HCT116 (cell line): ENCODE results near the gene RGS6. TPM values are rescaled to one million over a fixed set of nuclear protein-coding genes. Genes with fewer than 3 reads are reported as not detected.

Source experiments
- ATAC-seq: fragments of 200-7000 bp; cut with Tn5 transposase; 2 replicates; pipeline ENCODE4 v1.9.1; 2020; ENCODE audit warnings: mild to moderate bottlenecking, moderate library complexity
- BruUV-seq: library from RNA; stranded (reverse); fragments of 400-500 nt; replicated peaks from 2 replicates; lab custom pipeline; 2021; lab: Mats Ljungman, UMichigan
- CTCF ChIA-PET: fragments of 300-600 bp; sonication (Branson Sonifier 250); formaldehyde crosslinking; loops from one replicate; lab custom pipeline; 2021; ENCODE audit warnings: antibody characterized with exemption; lab: Charles Lee
- POLR2A ChIA-PET: fragments of 300-600, 350-600 bp; sonication (Branson Sonifier 250); formaldehyde crosslinking; loops from one replicate; lab custom pipeline; 2021; ENCODE audit warnings: antibody characterized with exemption; lab: Charles Lee
- RAD21 ChIA-PET, 2 experiments: fragments of 300-600 bp; sonication (Branson Sonifier 250); formaldehyde crosslinking; loops; one replicate each; lab custom pipeline; 2023; ENCODE audit warnings: low total read pairs in 2 of 2; ENCODE audit not compliant: uncharacterized antibody in 2 of 2, unreplicated experiment in 2 of 2, low non-redundant PET in 1 of 2; lab: Charles Lee
- DNase-seq: peaks from one replicate; pipeline ENCODE4 v3.0.0-alpha.2; 2010; ENCODE audit warnings: low read depth, low spot score
- H2AFZ ChIP-seq: fragments of 200-600 bp; shearing (Covaris generic), sonication (generic); 2 replicates; pipeline ENCODE4 v1.6.1; 2017; ENCODE audit warnings: low read depth, mixed run types, mixed read lengths, antibody characterized with exemption, low read length; ENCODE audit not compliant: poor library complexity, severe bottlenecking
- H3K27ac ChIP-seq: 2 replicates; pipeline ENCODE4 v1.5.1; 2012; ENCODE audit warnings: low read depth, low read length
- H3K27me3 ChIP-seq: fragments of 200-600 bp; sonication (generic); 2 replicates; pipeline ENCODE4 v1.6.1; 2016; ENCODE audit warnings: mixed run types, low read length, mixed read lengths; ENCODE audit not compliant: insufficient read depth
- H3K36me3 ChIP-seq, 2 experiments: fragments of 200-500 bp in 1 of 2; fragments of 200-600 bp in 1 of 2; sonication (Bioruptor generic) in 1 of 2; sonication (generic) in 1 of 2; 2 replicates each; pipeline versions ENCODE4 v1.5.1 to v1.6.1; 2014 to 2016; ENCODE audit warnings: low read length in 2 of 2, inconsistent platforms in 1 of 2, mixed read lengths in 1 of 2, mixed run types in 1 of 2; ENCODE audit not compliant: insufficient read depth in 2 of 2, control insufficient read depth in 1 of 2
- H3K4me1 ChIP-seq, 2 experiments: fragments of 200-600 bp in 1 of 2; sonication (generic) in 1 of 2; 2 replicates each; pipeline versions ENCODE4 v1.5.1 to v1.6.1; 2012 to 2017; ENCODE audit warnings: low read length in 2 of 2, inconsistent platforms in 1 of 2, mild to moderate bottlenecking in 1 of 2, mixed read lengths in 1 of 2, mixed run types in 1 of 2, moderate library complexity in 1 of 2; ENCODE audit not compliant: insufficient read depth in 2 of 2, control insufficient read depth in 1 of 2
- H3K4me2 ChIP-seq: fragments of 200-600 bp; sonication (generic); 2 replicates; pipeline ENCODE4 v1.6.1; 2017; ENCODE audit warnings: mixed run types, low read length, mixed read lengths
- H3K4me3 ChIP-seq, 2 experiments: fragments of 200-600 bp in 1 of 2; sonication (generic) in 1 of 2; replicated peaks in 1 of 2; 2 replicates each; pipeline ENCODE4 v1.5.1; 2011 to 2016; ENCODE audit warnings: low read length in 2 of 2, control low read depth in 1 of 2, low read depth in 1 of 2, mild to moderate bottlenecking in 1 of 2, mixed read lengths in 1 of 2, mixed run types in 1 of 2
- H3K79me2 ChIP-seq: fragments of 200-600 bp; sonication (generic); 2 replicates; pipeline ENCODE4 v1.6.1; 2017; ENCODE audit warnings: mild to moderate bottlenecking, mixed run types, low read length, moderate library complexity, mixed read lengths; ENCODE audit not compliant: insufficient read depth
- H3K9ac ChIP-seq: fragments of 200-600 bp; sonication (generic); 2 replicates; pipeline ENCODE4 v1.6.1; 2016; ENCODE audit warnings: low read length, mixed read lengths
- H3K9me2 ChIP-seq: fragments of 200-600 bp; sonication (generic), shearing (Covaris generic); 2 replicates; pipeline ENCODE4 v1.6.1; 2017; ENCODE audit warnings: mixed run types, mild to moderate bottlenecking, moderate library complexity; ENCODE audit not compliant: insufficient read depth
- H3K9me3 ChIP-seq, 2 experiments: fragments of 200-500 bp in 1 of 2; fragments of 200-600 bp in 1 of 2; sonication (Bioruptor generic) in 1 of 2; sonication (generic) in 1 of 2; 2 replicates each; pipeline ENCODE4 v1.6.1; 2014 to 2017; ENCODE audit warnings: low read length in 2 of 2, mixed read lengths in 2 of 2, inconsistent platforms in 1 of 2, low read depth in 1 of 2, mild to moderate bottlenecking in 1 of 2, mixed run types in 1 of 2, moderate library complexity in 1 of 2; ENCODE audit not compliant: control insufficient read depth in 1 of 2, insufficient read depth in 1 of 2
- H4K20me1 ChIP-seq: fragments of 200-600 bp; sonication (generic), shearing (Covaris generic); 2 replicates; pipeline ENCODE4 v1.6.1; 2017; ENCODE audit warnings: mixed run types, mild to moderate bottlenecking, moderate library complexity; ENCODE audit not compliant: insufficient read depth
- CBX3 ChIP-seq: IDR thresholded peaks from 2 replicates; pipeline ENCODE4 v1.6.1; 2012; ENCODE audit warnings: low read depth
- CEBPB ChIP-seq: IDR thresholded peaks from 2 replicates; pipeline ENCODE4 v1.6.1; 2012; ENCODE audit warnings: low read depth
- EGR1 ChIP-seq: IDR thresholded peaks from 2 replicates; pipeline ENCODE4 v1.6.1; 2012; ENCODE audit warnings: low read depth
- ELF1 ChIP-seq: IDR thresholded peaks from 2 replicates; pipeline ENCODE4 v1.6.1; 2012; ENCODE audit warnings: low read depth, borderline replicate concordance
- EZH2 ChIP-seq: fragments of 200-600 bp; sonication (generic); IDR thresholded peaks from 2 replicates; pipeline ENCODE4 v1.6.1; 2017; ENCODE audit warnings: antibody characterized with exemption, mixed run types
- POLR2A ChIP-seq: IDR thresholded peaks from 2 replicates; pipeline ENCODE4 v1.7.0; 2011; ENCODE audit warnings: borderline replicate concordance; ENCODE audit not compliant: insufficient read depth, insufficient read length; ENCODE audit errors: extremely low read depth
- RAD21 ChIP-seq: IDR thresholded peaks from 2 replicates; pipeline ENCODE4 v1.6.1; 2012; ENCODE audit warnings: low read depth, mild to moderate bottlenecking
- SIN3A ChIP-seq: IDR thresholded peaks from 2 replicates; pipeline ENCODE4 v1.6.1; 2012; ENCODE audit warnings: low read depth
- SP1 ChIP-seq: IDR thresholded peaks from 2 replicates; pipeline ENCODE4 v1.6.1; 2012; ENCODE audit warnings: low read depth
- SRF ChIP-seq: IDR thresholded peaks from 2 replicates; pipeline ENCODE4 v1.6.1; 2012; ENCODE audit warnings: low read depth
- YY1 ChIP-seq: IDR thresholded peaks from 2 replicates; pipeline ENCODE4 v1.6.1; 2011; ENCODE audit warnings: low read length, low read depth, moderate library complexity, mild to moderate bottlenecking; ENCODE audit not compliant: insufficient replicate concordance; ENCODE audit errors: extremely low read depth
- ZNF274 ChIP-seq: fragments of 200-500 bp; sonication (Bioruptor generic); IDR thresholded peaks from 2 replicates; pipeline ENCODE4 v1.6.1; 2014; ENCODE audit warnings: mild to moderate bottlenecking, low read depth, low read length, inconsistent platforms
- intact Hi-C: fragments of 100-400 bp; cut with micrococcal nuclease; formaldehyde crosslinking; loops from 2 replicates; pipeline ENCODE4 v1.10.0; 2022
- total RNA-seq: library from RNA; stranded (reverse); gene quantifications from one replicate; pipeline ENCODE4 v1.2.1, GENCODE V29; 2021; ENCODE audit not compliant: unreplicated experiment
- TF ChIP-seq, protein P1 (sequence below): IDR thresholded peaks from 2 replicates; pipeline ENCODE4 v1.6.1; 2012
- TF ChIP-seq, protein P2 (sequence below): IDR thresholded peaks from 2 replicates; pipeline ENCODE4 v1.6.1; 2011; ENCODE audit warnings: mild to moderate bottlenecking, low read length, moderate library complexity; ENCODE audit not compliant: insufficient replicate concordance; ENCODE audit errors: extremely low read depth
- TF ChIP-seq, protein P3 (sequence below): IDR thresholded peaks from 2 replicates; pipeline ENCODE4 v1.6.1; 2012; ENCODE audit warnings: low read depth

RGS6 gene
- total RNA-seq, 1 experiment from 2014 or later: 4.7 TPM

DNA sequence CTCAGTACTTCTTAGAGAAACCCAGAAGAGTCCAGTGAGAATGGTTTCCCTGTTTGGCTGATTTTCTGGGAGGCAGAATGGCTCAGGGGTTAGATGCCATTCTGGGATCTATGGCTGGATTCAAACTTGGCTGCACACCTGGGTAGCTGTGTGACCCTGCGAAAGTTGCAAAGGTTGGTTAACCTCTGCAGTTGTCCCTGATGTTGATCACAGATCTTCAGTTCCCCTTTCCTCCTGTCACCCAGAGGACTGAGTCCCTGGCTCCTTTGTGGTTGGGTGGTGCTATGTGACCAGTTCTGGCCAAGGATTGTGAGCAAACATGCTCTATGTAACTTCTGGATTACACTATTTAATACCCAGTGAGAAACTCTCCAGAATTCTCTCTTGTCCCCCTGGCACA, 418.0 kb downstream of the RGS6 start (continued):
- TF ChIP-seq, protein P1, sequence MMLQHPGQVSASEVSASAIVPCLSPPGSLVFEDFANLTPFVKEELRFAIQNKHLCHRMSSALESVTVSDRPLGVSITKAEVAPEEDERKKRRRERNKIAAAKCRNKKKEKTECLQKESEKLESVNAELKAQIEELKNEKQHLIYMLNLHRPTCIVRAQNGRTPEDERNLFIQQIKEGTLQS: no peak
- TF ChIP-seq SIN3A: no peak
- no peak for TF ChIP-seq POLR2A
- TF ChIP-seq SP1: no peak
- TF ChIP-seq YY1: no peak
- no peak for TF ChIP-seq RAD21

DNA sequence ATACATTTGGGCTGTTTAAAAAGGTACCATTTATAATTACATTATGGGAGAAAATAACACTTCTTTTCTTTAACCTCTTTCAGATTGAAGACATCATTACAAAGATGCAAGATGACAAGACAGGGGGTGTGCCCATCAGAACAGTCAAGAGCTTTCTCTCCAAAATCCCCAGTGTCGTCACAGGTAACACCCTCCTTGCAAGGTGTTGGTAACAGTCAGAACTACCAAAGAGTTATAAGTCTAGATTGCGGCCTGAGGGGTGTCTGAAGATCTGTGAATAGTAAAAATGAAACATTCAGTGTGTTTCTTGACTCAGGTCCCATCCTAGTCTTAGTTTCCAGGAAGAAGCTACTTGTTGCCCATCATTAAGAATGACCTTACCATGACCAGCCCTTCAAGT, 419.8 kb downstream of the RGS6 start:
- Histone ChIP-seq H3K9ac (no peak overlapping the region), H3K4me2 (no peak overlapping the region), H3K9me2 (no peaks in the 10 kb centered on the region), H4K20me1 (no peaks in the 10 kb centered on the region), H3K4me1 (no peaks in the 10 kb centered on the region), H3K27me3 (no peaks in the 10 kb centered on the region), H3K9me3 (no peaks in the 10 kb centered on the region), H3K36me3 (no peaks in the 10 kb centered on the region), H2AFZ (no peak overlapping the region), H3K4me3 (no peak overlapping the region), H3K27ac (no peak overlapping the region), H3K79me2 (no peaks in the 10 kb centered on the region)
- intact Hi-C loops: no loop called here
- ATAC-seq (no peak), DNase-seq (no peak)
- ChIA-PET POLR2A (no interaction called here), CTCF (no interaction called here), RAD21 (no interaction called here)
- TF ChIP-seq ELF1 (no peak), ZNF274 (no peak), EZH2 (no peak), SRF (no peak), CBX3 (no peak), EGR1 (no peak), RAD21 (no peak), CEBPB (no peak)
- TF ChIP-seq, protein P2, sequence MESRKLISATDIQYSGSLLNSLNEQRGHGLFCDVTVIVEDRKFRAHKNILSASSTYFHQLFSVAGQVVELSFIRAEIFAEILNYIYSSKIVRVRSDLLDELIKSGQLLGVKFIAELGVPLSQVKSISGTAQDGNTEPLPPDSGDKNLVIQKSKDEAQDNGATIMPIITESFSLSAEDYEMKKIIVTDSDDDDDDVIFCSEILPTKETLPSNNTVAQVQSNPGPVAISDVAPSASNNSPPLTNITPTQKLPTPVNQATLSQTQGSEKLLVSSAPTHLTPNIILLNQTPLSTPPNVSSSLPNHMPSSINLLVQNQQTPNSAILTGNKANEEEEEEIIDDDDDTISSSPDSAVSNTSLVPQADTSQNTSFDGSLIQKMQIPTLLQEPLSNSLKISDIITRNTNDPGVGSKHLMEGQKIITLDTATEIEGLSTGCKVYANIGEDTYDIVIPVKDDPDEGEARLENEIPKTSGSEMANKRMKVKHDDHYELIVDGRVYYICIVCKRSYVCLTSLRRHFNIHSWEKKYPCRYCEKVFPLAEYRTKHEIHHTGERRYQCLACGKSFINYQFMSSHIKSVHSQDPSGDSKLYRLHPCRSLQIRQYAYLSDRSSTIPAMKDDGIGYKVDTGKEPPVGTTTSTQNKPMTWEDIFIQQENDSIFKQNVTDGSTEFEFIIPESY: no peak
- TF ChIP-seq, protein P1: no peak
- TF ChIP-seq, protein P3, sequence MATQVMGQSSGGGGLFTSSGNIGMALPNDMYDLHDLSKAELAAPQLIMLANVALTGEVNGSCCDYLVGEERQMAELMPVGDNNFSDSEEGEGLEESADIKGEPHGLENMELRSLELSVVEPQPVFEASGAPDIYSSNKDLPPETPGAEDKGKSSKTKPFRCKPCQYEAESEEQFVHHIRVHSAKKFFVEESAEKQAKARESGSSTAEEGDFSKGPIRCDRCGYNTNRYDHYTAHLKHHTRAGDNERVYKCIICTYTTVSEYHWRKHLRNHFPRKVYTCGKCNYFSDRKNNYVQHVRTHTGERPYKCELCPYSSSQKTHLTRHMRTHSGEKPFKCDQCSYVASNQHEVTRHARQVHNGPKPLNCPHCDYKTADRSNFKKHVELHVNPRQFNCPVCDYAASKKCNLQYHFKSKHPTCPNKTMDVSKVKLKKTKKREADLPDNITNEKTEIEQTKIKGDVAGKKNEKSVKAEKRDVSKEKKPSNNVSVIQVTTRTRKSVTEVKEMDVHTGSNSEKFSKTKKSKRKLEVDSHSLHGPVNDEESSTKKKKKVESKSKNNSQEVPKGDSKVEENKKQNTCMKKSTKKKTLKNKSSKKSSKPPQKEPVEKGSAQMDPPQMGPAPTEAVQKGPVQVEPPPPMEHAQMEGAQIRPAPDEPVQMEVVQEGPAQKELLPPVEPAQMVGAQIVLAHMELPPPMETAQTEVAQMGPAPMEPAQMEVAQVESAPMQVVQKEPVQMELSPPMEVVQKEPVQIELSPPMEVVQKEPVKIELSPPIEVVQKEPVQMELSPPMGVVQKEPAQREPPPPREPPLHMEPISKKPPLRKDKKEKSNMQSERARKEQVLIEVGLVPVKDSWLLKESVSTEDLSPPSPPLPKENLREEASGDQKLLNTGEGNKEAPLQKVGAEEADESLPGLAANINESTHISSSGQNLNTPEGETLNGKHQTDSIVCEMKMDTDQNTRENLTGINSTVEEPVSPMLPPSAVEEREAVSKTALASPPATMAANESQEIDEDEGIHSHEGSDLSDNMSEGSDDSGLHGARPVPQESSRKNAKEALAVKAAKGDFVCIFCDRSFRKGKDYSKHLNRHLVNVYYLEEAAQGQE: no peak
- no TSS peak for BruUV-seq
